Measurements from ENCODE around the gene ZNF519. TPM values are rescaled to one million over a fixed set of nuclear protein-coding genes. Genes with fewer than 3 reads are reported as not detected.

Gene ZNF519
- total and polyA plus RNA-seq, 4 donors = 12.7 to 19.2 (median 15.0) TPM

- Histone ChIP-seq H3K4me3 (ENCODE audit: low read depth, low read length) (no peak overlapping the region), H3K27me3 (ENCODE audit: control insufficient read depth, insufficient read depth, low read length) (no peaks in the 10 kb centered on the region), H3K9me3 (ENCODE audit: control insufficient read depth, insufficient read depth, low read length) (no peaks in the 10 kb centered on the region), H3K4me1 (ENCODE audit: control insufficient read depth, insufficient read depth, low read length) (no peaks in the 10 kb centered on the region), H3K36me3 (ENCODE audit: control insufficient read depth, insufficient read depth, low read length) (peaks cover 3% of the 10 kb centered on the region), H3K27ac (ENCODE audit: low read depth, low read length) (no peak overlapping the region)
- WGBS (ENCODE audit: insufficient coverage) = no CpG with 5 or more reads among the region's 4 CpGs
- no peak for DNase-seq (ENCODE audit: low read depth in 4 of 6, low spot score in 6 of 6)
Measured at GRCh38 chr18:14100503-14101286, 31.5 kb downstream of the ZNF519 start.

DNA sequence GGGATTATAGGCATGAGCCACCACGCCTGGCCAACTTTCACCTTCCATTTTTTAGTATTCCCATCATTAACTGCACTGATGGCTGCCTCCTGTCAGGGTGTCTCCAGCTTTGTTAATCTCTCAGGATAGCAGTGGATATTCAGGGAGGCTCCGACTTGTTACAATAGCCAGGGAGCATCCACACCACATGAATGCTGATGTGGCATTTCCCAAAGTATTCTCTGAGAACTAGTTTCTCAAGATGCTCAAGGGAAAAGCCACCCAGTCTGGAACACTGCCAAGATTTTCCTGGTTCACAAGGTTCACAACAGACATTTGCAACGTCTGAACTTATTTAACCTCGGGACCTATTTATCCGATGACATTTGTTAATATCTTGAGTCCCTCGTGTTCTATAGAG is 33.8 kb downstream of the ZNF519 start:
- Histone ChIP-seq H3K27me3 (ENCODE audit: control insufficient read depth, insufficient read depth, low read length) (no peaks in the 10 kb centered on the region), H3K4me1 (ENCODE audit: control insufficient read depth, insufficient read depth, low read length) (no peaks in the 10 kb centered on the region), H3K4me3 (ENCODE audit: low read depth, low read length) (no peak overlapping the region), H3K27ac (ENCODE audit: low read depth, low read length) (no peak overlapping the region), H3K9me3 (ENCODE audit: control insufficient read depth, insufficient read depth, low read length) (no peaks in the 10 kb centered on the region), H3K36me3 (ENCODE audit: control insufficient read depth, insufficient read depth, low read length) (peaks cover 3% of the 10 kb centered on the region)
- 75% methylated on average over 5 of the region's 6 CpGs for WGBS (ENCODE audit: insufficient coverage)
- no peak for DNase-seq (ENCODE audit: low read depth in 4 of 6, low spot score in 6 of 6)

GRCh38 chr18:14097761-14098160 is 34.5 kb downstream of the ZNF519 start:
- Histone ChIP-seq H3K4me1 (ENCODE audit: control insufficient read depth, insufficient read depth, low read length) (no peaks in the 10 kb centered on the region), H3K36me3 (ENCODE audit: control insufficient read depth, insufficient read depth, low read length) (peaks cover 3% of the 10 kb centered on the region), H3K4me3 (ENCODE audit: low read depth, low read length) (no peak overlapping the region), H3K27me3 (ENCODE audit: control insufficient read depth, insufficient read depth, low read length) (no peaks in the 10 kb centered on the region), H3K27ac (ENCODE audit: low read depth, low read length) (no peak overlapping the region), H3K9me3 (ENCODE audit: control insufficient read depth, insufficient read depth, low read length) (no peaks in the 10 kb centered on the region)
- DNase-seq (ENCODE audit: low read depth in 4 of 6, low spot score in 6 of 6) = no peak
- WGBS (ENCODE audit: insufficient coverage) = 93% methylated on average over 2 of the region's 2 CpGs

DNA sequence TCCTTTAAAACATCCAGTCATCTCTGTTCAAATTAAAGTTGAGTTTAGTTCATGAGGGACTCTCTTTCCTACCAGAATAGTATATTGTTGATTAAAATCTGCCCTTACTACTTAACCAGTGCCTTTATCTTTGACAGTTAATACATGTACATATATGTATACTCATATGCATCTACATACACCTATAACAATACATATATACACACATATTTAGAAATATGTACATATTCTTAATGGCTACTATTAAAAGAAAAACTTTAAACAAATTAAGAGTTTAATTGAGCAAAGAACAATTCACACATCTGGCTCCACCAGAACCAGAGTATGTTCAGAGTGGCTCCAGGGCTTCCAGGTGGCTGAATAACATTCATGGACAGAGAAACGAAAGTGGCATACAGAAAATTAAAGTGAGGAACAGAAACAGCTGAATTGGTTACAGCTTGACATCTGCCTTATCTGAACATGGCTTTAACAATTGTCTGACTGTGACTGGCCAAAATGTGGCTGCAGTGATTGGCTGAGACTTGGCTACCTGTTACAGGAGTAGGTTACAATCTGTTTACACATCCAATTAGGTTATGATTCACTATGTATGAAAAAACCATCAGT is 38.8 kb downstream of the ZNF519 start:
- Histone ChIP-seq H3K27ac (ENCODE audit: low read depth, low read length) (no peak overlapping the region), H3K4me1 (ENCODE audit: control insufficient read depth, insufficient read depth, low read length) (no peaks in the 10 kb centered on the region), H3K9me3 (ENCODE audit: control insufficient read depth, insufficient read depth, low read length) (no peaks in the 10 kb centered on the region), H3K27me3 (ENCODE audit: control insufficient read depth, insufficient read depth, low read length) (no peaks in the 10 kb centered on the region), H3K4me3 (ENCODE audit: low read depth, low read length) (no peak overlapping the region), H3K36me3 (ENCODE audit: control insufficient read depth, insufficient read depth, low read length) (no peaks in the 10 kb centered on the region)
- 100% methylated on average over 1 of the region's 1 CpG for WGBS (ENCODE audit: insufficient coverage)
- DNase-seq (ENCODE audit: low read depth in 4 of 6, low spot score in 6 of 6) = no peak

DNA sequence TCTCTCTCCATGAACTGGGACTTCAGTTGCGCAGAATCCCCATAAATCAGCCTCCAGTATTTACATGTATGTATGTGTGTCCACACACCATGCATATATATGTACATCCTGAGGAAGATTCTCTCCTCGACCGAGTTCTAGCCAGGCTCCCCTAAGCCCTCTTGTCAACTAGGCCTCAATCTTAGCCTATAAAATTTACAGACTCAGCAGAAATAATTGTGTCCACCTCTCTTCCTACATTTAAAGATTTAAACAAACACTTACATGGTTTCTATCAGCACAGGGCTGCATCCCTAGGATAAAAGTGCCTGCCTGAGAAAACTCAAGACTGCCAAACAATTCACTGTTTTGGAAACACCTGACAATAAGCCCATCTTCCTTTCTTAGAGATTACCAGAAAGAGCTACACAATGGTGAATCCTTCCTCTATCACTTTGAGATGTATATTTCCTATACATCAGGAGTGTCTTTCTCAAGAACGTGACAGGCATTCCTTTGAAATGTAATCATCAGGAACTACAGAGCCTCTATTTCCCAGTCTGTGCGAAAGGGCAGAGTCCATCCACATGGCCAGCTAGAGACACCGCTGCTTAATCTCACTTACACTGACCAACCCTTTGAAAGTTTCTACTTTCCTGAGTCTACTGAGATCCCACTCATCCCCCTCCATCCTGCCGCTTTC is 39.5 kb downstream of the ZNF519 start:
- Histone ChIP-seq H3K27me3 (ENCODE audit: control insufficient read depth, insufficient read depth, low read length) (no peaks in the 10 kb centered on the region), H3K4me1 (ENCODE audit: control insufficient read depth, insufficient read depth, low read length) (no peaks in the 10 kb centered on the region), H3K27ac (ENCODE audit: low read depth, low read length) (no peak overlapping the region), H3K9me3 (ENCODE audit: control insufficient read depth, insufficient read depth, low read length) (no peaks in the 10 kb centered on the region), H3K36me3 (ENCODE audit: control insufficient read depth, insufficient read depth, low read length) (no peaks in the 10 kb centered on the region), H3K4me3 (ENCODE audit: low read depth, low read length) (no peak overlapping the region)
- WGBS (ENCODE audit: insufficient coverage) = 88% methylated on average over 4 of the region's 7 CpGs
- DNase-seq (ENCODE audit: low read depth in 4 of 6, low spot score in 6 of 6) = no peak

GRCh38 chr18:14089781-14090180 is 42.5 kb downstream of the ZNF519 start:
- Histone ChIP-seq H3K27me3 (ENCODE audit: control insufficient read depth, insufficient read depth, low read length) (no peaks in the 10 kb centered on the region), H3K4me3 (ENCODE audit: low read depth, low read length) (no peak overlapping the region), H3K27ac (ENCODE audit: low read depth, low read length) (no peak overlapping the region), H3K4me1 (ENCODE audit: control insufficient read depth, insufficient read depth, low read length) (peaks cover 8% of the 10 kb centered on the region), H3K36me3 (ENCODE audit: control insufficient read depth, insufficient read depth, low read length) (no peaks in the 10 kb centered on the region), H3K9me3 (ENCODE audit: control insufficient read depth, insufficient read depth, low read length) (no peaks in the 10 kb centered on the region)
- no peak for DNase-seq (ENCODE audit: low read depth in 4 of 6, low spot score in 6 of 6)
- 90% methylated on average over 9 of the region's 10 CpGs for WGBS (ENCODE audit: insufficient coverage)

- Histone ChIP-seq H3K9me3 (ENCODE audit: control insufficient read depth, insufficient read depth, low read length) (no peaks in the 10 kb centered on the region), H3K4me1 (ENCODE audit: control insufficient read depth, insufficient read depth, low read length) (peaks cover 8% of the 10 kb centered on the region), H3K27ac (ENCODE audit: low read depth, low read length) (no peak overlapping the region), H3K4me3 (ENCODE audit: low read depth, low read length) (no peak overlapping the region), H3K27me3 (ENCODE audit: control insufficient read depth, insufficient read depth, low read length) (no peaks in the 10 kb centered on the region), H3K36me3 (ENCODE audit: control insufficient read depth, insufficient read depth, low read length) (no peaks in the 10 kb centered on the region)
- DNase-seq (ENCODE audit: low read depth in 4 of 6, low spot score in 6 of 6) = peak in 1 of 6 donors; percentile 12
- WGBS (ENCODE audit: insufficient coverage) = 60% methylated on average over 1 of the region's 2 CpGs
Measured at GRCh38 chr18:14089191-14089590, 43.0 kb downstream of the ZNF519 start.

- H3K9me3 ChIP-seq (ENCODE audit: control insufficient read depth, insufficient read depth, low read length) = no peaks in the 10 kb centered on the region
- H3K4me1 ChIP-seq (ENCODE audit: control insufficient read depth, insufficient read depth, low read length) = peaks cover 8% of the 10 kb centered on the region
- no peak overlapping the region for H3K27ac ChIP-seq (ENCODE audit: low read depth, low read length)
- WGBS (ENCODE audit: insufficient coverage) = 5% methylated on average over 5 of the region's 9 CpGs
- H3K27me3 ChIP-seq (ENCODE audit: control insufficient read depth, insufficient read depth, low read length) = no peaks in the 10 kb centered on the region
- H3K36me3 ChIP-seq (ENCODE audit: control insufficient read depth, insufficient read depth, low read length) = no peaks in the 10 kb centered on the region
- DNase-seq (ENCODE audit: low read depth in 4 of 6, low spot score in 6 of 6) = peak; percentile 38 to 88 (median 50)
- no peak overlapping the region for H3K4me3 ChIP-seq (ENCODE audit: low read depth, low read length)
Measured at GRCh38 chr18:14086458-14087231, 45.6 kb downstream of the ZNF519 start.

- no peaks in the 10 kb centered on the region for H3K36me3 ChIP-seq (ENCODE audit: control insufficient read depth, insufficient read depth, low read length)
- no peak overlapping the region for H3K4me3 ChIP-seq (ENCODE audit: low read depth, low read length)
- WGBS (ENCODE audit: insufficient coverage) = 90% methylated on average over 9 of the region's 9 CpGs
- DNase-seq (ENCODE audit: low read depth in 4 of 6, low spot score in 6 of 6) = peak in 1 of 6 donors; percentile 17
- no peaks in the 10 kb centered on the region for H3K9me3 ChIP-seq (ENCODE audit: control insufficient read depth, insufficient read depth, low read length)
- H3K4me1 ChIP-seq (ENCODE audit: control insufficient read depth, insufficient read depth, low read length) = peaks cover 8% of the 10 kb centered on the region
- no peak overlapping the region for H3K27ac ChIP-seq (ENCODE audit: low read depth, low read length)
- H3K27me3 ChIP-seq (ENCODE audit: control insufficient read depth, insufficient read depth, low read length) = no peaks in the 10 kb centered on the region
Measured at GRCh38 chr18:14085770-14086457, 46.3 kb downstream of the ZNF519 start.

Measured in spinal cord (tissue), 10 donors.